HG03457 (cell line): ENCODE measurements around the gene MRTFA.
"Not testable (repeated sequence)": the region's sequence is repeated elsewhere in the genome, so short reads cannot be mapped to it uniquely, and the experiment has no call there.

Experiments
- ATAC-seq: cut with Tn5 transposase; IDR thresholded peaks from one replicate; pipeline ENCODE4 v1.9.1; 2021; ENCODE audit warnings: moderate number of reproducible peaks; ENCODE audit not compliant: unreplicated experiment

The MRTFA gene

GRCh38 chr22:40660730-40661129, 24.2 kb upstream of the MRTFA start:
- ATAC-seq = no peak

DNA sequence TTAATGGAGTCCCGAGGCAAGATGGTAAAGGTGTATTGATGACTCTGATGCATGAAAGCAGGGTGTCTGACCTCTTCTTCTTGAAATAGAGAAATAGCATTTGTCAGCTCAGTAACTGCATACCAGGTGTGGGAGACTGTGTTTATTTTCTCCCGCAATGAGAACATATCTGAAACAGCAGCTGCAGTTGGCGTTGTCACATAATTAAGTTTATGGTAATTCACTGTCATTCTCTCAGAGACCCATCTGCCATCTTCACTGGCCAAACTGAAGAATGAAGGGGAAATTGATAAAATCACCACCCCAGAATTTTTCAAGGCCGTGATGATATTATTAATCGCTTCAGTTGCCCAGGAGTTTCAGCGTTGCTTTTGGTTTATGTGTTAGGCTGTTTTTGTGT, 22.6 kb upstream of the MRTFA start:
- ATAC-seq = no peak

DNA sequence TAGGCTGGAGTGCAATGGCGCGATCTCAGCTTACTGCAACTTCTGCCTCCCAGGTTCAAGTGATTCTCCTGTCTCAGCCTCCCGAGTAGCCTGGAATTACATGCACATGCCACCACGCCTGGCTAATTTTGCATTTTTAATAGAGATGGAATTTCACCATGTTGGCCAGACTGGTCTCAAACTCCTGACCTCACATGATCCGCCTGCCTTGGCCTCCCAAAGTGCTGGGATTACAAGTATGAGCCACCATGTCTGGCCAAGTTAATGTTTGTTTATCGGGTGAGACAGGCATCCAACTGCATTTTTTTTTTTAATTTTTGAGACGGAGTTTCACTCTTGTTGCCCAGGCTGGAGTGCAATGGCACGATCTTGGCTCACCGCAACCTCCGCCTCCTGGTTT, 20.1 kb upstream of the MRTFA start:
- not testable (repeated sequence) for ATAC-seq

DNA sequence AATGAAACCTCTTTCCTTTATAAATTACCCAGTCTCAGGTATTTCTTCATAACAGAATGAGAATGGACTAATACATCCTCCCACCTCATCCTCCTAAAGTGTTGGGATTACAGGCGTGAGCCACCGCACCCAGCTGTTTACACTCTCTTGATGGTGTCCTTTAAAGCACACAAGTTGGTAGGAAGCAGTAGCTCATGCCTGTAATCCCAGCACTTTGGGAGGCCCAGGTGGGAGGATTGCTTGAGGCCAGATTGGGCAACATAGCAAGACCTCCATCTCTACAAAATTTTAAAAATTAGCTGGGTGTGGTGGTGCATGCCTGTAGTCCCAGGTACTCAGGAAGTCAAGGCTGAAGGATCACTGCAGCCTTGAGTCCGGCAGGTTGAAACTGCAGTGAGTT, 19.4 kb upstream of the MRTFA start:
- ATAC-seq = not testable (repeated sequence)

DNA sequence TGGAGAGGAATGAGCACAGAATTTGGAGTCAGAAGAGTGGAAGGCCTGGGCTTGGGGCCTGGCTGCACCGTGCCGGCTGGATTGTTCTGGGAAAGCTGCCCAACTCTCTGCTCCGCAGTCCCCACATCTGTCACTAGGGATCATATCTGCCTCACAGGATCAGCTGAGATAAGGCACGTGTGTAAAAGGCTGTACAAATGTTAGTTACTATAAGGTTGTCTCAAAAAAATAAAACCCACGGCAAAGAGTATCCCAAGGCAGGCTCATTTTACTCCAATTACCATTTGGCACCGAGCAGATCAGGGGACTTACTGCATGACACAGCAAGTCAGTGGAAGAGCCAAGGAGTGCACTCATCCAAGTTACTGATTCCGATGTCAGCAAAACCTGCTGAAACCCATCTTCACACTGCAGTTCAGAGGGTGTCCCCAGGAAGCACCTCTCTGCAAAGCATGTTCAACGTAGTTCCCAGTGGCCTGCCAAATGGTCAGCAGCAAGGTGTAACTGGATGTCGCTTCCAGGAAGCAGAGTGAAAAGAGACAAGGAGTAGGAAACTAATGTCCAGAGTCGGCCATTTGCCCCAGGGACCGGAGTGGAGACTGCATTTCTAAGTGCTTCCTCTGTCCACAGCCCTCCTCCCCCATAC, 18.1 kb upstream of the MRTFA start:
- ATAC-seq = no peak

DNA sequence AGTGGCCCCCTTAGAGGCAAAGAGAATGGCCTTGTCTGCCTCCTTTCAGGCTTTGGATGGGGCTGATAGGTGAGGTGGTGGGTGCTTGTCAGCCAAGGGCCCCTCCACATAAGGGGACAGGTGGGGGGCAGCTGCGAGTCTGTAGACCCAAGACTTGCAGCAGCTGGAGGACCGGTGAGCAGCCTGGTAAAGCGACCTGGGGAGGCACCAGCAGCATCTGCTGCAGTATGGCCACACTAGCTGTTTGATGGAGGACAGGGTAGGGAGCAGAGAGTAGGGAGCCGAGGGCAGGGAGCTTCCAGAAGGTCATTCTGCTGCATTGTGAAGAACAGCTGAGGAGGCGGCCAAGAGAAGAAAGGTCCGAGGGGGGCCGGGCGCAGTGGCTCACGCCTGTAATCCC, 16.8 kb upstream of the MRTFA start:
- ATAC-seq = no peak

- ATAC-seq = no peak
These were observed 15.3 kb upstream of the MRTFA start for GRCh38 chr22:40651563-40652501.

DNA sequence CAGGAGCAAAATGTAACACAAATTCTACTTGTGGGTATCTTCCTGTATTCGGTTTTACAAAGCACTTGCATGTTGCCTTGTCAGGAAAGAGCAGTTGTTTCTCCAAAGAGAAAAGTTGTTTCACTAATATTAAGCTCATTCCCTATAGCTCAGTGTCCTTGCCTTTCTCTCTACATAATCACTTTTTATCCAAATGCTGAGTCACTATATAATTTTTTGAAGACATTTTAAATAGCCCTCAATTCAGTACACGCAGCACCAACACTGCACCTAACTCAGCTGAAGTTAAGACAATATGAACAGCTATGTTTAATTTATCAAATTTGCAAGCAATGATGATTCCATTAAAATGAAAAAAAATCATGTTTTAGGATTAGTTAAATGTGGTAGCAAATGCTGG, 14.5 kb upstream of the MRTFA start:
- ATAC-seq = no peak

- no peak for ATAC-seq
These were observed 11.9 kb upstream of the MRTFA start for GRCh38 chr22:40648386-40648785.

DNA sequence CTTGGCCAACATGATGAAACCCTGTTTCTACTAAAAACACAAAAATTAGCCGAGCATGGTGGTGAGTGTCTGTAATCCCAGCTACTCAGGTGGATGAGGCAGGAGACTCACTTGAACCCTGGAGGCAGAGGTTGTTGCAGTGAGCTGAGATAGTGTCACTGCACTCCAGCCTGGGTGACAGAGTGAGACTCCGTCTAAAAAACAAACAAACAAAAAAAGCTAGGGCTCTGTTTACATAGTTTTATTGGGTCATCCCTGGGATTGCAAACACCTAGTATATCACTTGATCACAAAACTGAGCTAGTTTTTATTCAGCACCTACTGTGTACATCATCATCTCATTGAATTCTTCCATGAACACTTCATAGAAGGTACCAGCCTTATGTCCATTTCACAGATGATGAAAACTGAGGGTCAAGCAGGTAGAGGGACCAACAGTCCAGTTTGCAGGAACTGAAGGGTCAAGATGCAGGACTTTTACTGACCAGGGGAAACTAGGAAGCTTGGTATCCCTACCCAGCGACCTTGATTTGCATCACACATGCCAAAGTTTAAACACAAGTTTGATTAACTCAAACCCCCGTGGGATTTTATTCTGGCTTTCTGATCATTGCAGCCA, 9.2 kb upstream of the MRTFA start:
- ATAC-seq = no peak

- no peak for ATAC-seq
These were observed 5.8 kb upstream of the MRTFA start for GRCh38 chr22:40642316-40642715.

GRCh38 chr22:40641269-40641668, 4.8 kb upstream of the MRTFA start:
- no peak for ATAC-seq

DNA sequence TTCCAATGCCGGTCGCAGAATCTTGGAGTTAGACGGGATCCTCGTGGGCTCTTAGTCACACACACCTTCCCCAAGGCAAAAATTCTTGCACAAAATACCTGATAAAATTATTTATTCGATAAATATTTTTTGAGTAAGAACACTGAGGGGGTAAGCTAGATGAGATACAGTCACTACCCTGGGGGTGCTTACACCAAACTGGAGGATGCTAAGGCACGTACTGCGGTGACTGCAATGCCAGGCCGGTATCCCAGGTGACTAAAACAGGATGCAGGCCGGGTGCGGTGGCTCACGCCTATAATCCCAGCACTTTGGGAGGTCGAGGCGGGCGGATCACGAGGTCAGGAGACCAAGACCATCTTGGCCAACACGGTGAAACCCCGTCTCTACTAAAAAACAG, 1.7 kb upstream of the MRTFA start:
- ATAC-seq = no peak

DNA sequence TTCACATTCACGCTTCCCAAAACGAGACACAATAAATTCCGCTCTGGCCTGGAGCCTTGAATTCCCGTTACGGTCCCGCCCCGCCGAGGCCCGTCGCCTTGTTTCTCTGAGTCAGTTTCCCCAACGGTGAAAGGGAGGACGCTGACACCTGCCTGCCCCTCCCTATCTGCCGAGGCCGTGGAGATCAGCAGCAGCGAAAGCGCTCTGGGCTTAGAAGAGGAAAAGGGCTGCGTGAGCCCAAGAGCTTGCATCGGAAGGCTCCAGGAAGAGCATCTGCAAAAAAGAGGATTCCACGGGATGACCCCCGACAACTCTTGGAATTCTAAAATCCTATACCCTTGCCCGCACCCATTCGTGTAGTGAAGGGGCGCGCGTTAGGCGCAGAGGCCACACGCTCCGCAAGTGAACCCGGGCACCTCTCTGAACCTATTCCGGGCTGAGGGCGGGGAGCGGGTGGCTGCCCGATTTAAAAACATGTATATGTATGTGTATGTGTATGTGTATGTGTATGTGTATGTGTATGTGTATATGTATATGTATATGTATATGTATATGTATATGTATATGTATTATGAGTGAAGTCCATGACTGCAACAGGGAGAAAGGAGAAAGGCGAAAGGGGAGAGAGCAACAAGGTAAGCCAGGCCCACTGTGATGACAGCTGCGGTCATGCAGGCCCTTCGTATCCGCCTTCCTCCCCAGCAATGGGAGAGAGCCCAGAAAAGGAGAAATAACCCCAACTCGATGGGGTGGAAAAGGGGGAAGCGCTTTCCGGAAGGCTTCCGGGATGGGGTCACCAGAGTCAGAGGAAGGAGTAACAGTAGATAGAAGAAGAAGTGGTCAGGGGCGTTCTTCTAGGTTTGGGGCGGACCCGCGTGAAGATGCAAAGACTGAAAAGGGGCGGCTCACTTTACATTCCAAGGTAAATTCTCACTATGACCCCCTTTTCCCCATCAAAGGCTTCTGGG, 948 bp upstream of the MRTFA start:
- no peak for ATAC-seq

DNA sequence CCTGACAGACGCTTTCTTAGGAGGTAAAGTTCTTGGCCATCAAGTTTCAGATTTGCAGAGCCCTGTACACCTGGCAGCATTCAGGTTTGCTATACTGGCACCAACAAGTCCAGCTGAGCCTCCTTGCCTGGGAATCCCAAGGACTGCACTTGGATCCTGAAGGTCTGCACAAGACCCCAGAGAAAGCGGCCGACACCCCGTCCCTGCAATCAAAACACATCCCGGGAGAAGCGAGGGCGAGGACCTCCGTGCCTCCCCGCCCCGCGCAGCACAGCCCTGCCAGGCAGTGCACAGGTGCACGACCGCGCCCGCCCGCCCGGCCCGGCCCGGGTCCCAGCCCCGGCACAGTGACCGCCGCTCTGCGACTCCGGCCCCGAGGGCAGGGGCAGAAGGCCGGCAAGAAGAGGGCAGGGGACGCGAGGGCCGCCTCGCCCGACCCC, 559 bp downstream of the MRTFA start:
- no peak for ATAC-seq

GRCh38 chr22:40635043-40635939, 1.2 kb downstream of the MRTFA start:
- no peak for ATAC-seq

- ATAC-seq = no peak
These were observed 2.2 kb downstream of the MRTFA start for GRCh38 chr22:40634119-40634903.

DNA sequence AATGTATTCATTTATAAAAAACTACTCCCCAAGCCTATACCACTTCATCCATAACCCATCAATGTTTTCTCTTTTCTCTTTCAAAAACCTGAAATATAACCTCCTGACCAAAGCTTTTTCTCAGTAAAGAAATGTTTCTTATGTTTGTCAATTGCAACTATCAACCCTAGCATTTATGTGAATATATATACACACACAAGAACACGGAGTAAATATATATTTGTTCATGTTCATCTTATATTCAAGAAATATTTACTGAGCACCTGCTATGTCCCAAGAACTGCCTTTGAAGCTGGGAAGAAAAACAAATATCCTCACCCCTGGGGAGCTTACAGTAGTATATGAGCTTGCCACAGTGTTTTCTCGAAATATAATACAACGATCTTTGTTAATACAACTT, 3.5 kb downstream of the MRTFA start:
- no peak for ATAC-seq

DNA sequence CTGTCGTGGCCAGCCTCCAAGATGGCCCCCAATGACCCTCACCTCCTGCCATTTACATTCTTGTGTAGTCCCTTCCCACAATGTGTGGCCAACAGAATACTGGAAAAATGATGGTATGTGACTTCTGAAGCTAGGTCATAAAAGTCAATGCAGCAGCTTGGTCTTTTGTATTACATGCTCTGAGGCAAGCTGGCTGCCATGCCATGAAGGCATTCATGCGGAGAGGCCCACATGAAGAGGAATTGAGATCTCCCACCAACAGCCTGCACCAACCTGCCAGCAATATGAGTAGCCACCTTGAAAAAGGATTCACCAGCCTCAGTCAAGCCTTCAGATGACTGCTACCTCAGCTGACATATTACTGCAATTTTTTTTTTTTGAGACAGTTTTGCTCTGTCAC, 4.6 kb downstream of the MRTFA start:
- ATAC-seq = no peak
